Measurements from ENCODE around the gene SRPRB.

SRPRB gene

GRCh38 chr3:133849346-133849745 lies 43.7 kb downstream of the SRPRB start:
- TF ChIP-seq CTCF (conservative IDR thresholded peaks at IDR 0.05; ENCODE audit: low read depth): no peak

DNA sequence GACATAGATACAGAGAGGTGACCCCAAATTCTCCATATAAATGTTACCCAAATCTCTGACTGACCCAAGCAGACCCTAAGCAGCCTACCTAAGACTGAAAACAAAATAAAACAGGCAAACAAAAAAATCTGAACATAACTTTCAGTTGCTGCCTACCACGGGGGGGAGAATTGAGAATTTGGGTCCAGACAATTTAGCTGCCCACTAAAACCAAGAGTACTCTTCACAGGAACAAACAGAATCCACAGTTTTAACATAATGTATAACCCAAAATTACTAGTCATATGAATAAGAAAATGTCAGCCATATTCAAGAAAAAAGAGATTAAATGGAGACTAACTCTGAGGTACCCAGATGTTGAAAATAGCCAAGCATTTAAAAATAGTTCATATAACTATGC lies 44.4 kb downstream of the SRPRB start:
- ChIA-PET POLR2A (ENCODE audit: low non-redundant PET) (no interaction called here), CTCF (interaction anchor here (0.7 kb wide), 1 partner anchor 213 kb away, joined by 3 read pairs; no protein-coding TSS in a partner anchor)
- no peak overlapping the region for H3K27ac ChIP-seq
- no peak for DNase-seq (ENCODE audit: low spot score)
- no peak for TF ChIP-seq CTCF (conservative IDR thresholded peaks at IDR 0.05; ENCODE audit: low read depth)

More at GRCh38 chr3:133849346-133849745, 43.7 kb downstream of the SRPRB start:
- DNase-seq (ENCODE audit: low spot score): no peak
- no peak overlapping the region for H3K27ac ChIP-seq
- CTCF ChIA-PET: interaction anchor here (0.7 kb wide), 1 partner anchor 212 kb away, joined by 3 read pairs; no protein-coding TSS in a partner anchor
- POLR2A ChIA-PET (ENCODE audit: low non-redundant PET): no interaction called here

GRCh38 chr3:133851266-133851906 lies 45.8 kb downstream of the SRPRB start:
- H3K27ac ChIP-seq: no peak overlapping the region
- CTCF ChIA-PET: interaction anchor here (0.8 kb wide), 1 partner anchor 143 kb away, joined by 3 read pairs; no protein-coding TSS in a partner anchor
- TF ChIP-seq CTCF (conservative IDR thresholded peaks at IDR 0.05; ENCODE audit: low read depth): no peak
- no peak for DNase-seq (ENCODE audit: low spot score)
- POLR2A ChIA-PET (ENCODE audit: low non-redundant PET): no interaction called here

GRCh38 chr3:133851931-133852330 lies 46.3 kb downstream of the SRPRB start:
- no peak overlapping the region for H3K27ac ChIP-seq
- no peak for DNase-seq (ENCODE audit: low spot score)
- POLR2A ChIA-PET (ENCODE audit: low non-redundant PET): no interaction called here
- TF ChIP-seq CTCF (conservative IDR thresholded peaks at IDR 0.05; ENCODE audit: low read depth): no peak
- CTCF ChIA-PET: interaction anchor here (0.8 kb wide), 1 partner anchor 144 kb away, joined by 3 read pairs; no protein-coding TSS in a partner anchor

- CTCF ChIA-PET: no interaction called here
Observed at GRCh38 chr3:133853063-133853924, 47.7 kb downstream of the SRPRB start.

GRCh38 chr3:133853925-133854227 lies 48.3 kb downstream of the SRPRB start:
- ChIA-PET CTCF (no interaction called here), POLR2A (ENCODE audit: low non-redundant PET) (no interaction called here)
- no peak overlapping the region for H3K27ac ChIP-seq
- DNase-seq (ENCODE audit: low spot score): no peak
- no peak for TF ChIP-seq CTCF (conservative IDR thresholded peaks at IDR 0.05; ENCODE audit: low read depth)

More at GRCh38 chr3:133853063-133853924, 47.7 kb downstream of the SRPRB start:
- TF ChIP-seq CTCF (conservative IDR thresholded peaks at IDR 0.05; ENCODE audit: low read depth): no peak
- no peak for DNase-seq (ENCODE audit: low spot score)
- POLR2A ChIA-PET (ENCODE audit: low non-redundant PET): no interaction called here
- H3K27ac ChIP-seq: no peak overlapping the region
